ENCODE data around the gene UNC13B. TPM values are rescaled to one million over a fixed set of nuclear protein-coding genes. Genes with fewer than 3 reads are reported as not detected.
"Not testable (repeated sequence)": the region's sequence is repeated elsewhere in the genome, so short reads cannot be mapped to it uniquely, and the experiment has no call there.

The UNC13B gene
- total RNA-seq, 2 donors from 2014 or later, result 20.2 to 29.3 TPM

DNA sequence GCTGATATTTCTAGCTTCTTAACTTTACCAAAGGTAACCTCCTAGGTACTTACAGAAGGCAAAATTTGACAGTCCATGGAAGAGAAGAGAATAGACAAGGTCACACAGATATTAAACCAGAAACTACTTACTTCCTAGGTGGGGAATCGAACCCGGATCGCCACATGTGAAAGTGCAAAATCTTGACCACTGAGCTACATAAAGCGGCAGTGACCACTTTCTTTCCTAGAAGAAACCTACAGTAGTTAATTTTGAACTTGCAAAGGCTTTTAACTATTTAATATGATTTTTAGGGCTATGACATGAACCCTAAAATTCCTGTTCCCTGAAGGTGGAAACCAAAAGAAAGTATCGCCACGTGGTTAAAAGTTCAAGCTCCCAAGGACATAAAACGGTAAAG is 25.8 kb upstream of the UNC13B start:
- Histone ChIP-seq H3K27ac (no peak overlapping the region), H3K4me1 (peaks cover 7% of the 10 kb centered on the region), H3K4me3 (no peak overlapping the region), H3K27me3 (no peaks in the 10 kb centered on the region), H3K36me3 (replicated peaks in 1 of 2; ENCODE audit: insufficient read depth in 1 of 2, low read depth in 2 of 2) (no peaks in the 10 kb centered on the region), H3K9me3 (peaks cover 0 to 3% (median 0%) of the 10 kb centered on the region in 3 donors)
- WGBS, 2 donors, result 81 to 88% methylated on average over 7 of the region's 7 CpGs
- ATAC-seq, result no peak
- DNase-seq, result no peak
- intact Hi-C loops (cut with DNase I), result no loop called here
- no peak for TF ChIP-seq POLR2A (IDR thresholded peaks at IDR 0.05)
- TF ChIP-seq, protein P1, sequence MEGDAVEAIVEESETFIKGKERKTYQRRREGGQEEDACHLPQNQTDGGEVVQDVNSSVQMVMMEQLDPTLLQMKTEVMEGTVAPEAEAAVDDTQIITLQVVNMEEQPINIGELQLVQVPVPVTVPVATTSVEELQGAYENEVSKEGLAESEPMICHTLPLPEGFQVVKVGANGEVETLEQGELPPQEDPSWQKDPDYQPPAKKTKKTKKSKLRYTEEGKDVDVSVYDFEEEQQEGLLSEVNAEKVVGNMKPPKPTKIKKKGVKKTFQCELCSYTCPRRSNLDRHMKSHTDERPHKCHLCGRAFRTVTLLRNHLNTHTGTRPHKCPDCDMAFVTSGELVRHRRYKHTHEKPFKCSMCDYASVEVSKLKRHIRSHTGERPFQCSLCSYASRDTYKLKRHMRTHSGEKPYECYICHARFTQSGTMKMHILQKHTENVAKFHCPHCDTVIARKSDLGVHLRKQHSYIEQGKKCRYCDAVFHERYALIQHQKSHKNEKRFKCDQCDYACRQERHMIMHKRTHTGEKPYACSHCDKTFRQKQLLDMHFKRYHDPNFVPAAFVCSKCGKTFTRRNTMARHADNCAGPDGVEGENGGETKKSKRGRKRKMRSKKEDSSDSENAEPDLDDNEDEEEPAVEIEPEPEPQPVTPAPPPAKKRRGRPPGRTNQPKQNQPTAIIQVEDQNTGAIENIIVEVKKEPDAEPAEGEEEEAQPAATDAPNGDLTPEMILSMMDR (IDR thresholded peaks at IDR 0.05), result no peak

DNA sequence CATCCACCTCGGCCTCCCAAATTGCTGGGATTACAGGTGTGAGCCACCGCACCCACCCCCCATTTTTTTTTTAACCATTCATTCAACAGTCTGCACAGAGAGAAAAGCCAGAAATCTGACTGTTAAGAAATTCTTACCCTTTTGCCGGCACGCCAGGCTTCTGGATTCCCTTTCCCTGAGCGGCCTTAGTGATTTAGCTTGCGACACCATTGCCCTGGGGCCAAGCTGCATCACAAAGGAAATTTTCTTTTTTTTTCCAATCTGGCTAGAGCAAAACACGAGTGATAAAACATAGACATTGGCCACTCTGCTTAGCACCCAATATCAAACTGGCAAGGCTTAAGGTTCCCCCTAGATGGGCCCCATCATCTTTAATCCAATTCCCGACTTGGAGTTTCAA is 24.9 kb upstream of the UNC13B start:
- ATAC-seq, result no peak
- WGBS, 2 donors, result 81% methylated on average over 8 of the region's 8 CpGs
- no peaks in the 10 kb centered on the region for H3K27me3 ChIP-seq
- no peak for TF ChIP-seq POLR2A (IDR thresholded peaks at IDR 0.05)
- H3K4me1 ChIP-seq, result peaks cover 7% of the 10 kb centered on the region
- H3K36me3 ChIP-seq (replicated peaks in 1 of 2; ENCODE audit: insufficient read depth in 1 of 2, low read depth in 2 of 2), result no peaks in the 10 kb centered on the region
- H3K9me3 ChIP-seq, result peaks cover 0 to 10% (median 0%) of the 10 kb centered on the region in 3 donors
- intact Hi-C loops (cut with DNase I), result no loop called here
- H3K4me3 ChIP-seq, result no peak overlapping the region
- no peak overlapping the region for H3K27ac ChIP-seq
- DNase-seq, result no peak

DNA sequence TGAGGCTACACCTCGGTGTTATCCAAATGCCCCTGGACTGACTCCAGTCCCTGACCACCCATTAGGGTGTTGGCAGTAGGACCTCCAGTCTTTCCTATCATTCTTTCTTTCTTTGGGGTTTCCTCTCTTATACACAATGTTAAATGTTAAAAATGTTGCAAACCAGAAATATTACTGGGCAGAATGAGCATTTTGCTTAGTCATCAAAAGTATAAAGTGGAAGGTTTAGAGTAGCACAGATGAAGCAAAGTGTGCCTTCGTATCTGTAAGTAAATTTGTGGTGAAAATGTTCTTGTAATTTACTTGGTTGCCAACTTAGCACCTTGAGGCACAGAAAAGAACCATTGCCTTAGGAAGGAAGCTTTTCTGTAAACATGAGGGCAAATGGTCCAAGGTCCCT is 21.7 kb upstream of the UNC13B start:
- DNase-seq, result no peak
- Histone ChIP-seq H3K4me1 (no peaks in the 10 kb centered on the region), H3K4me3 (no peak overlapping the region), H3K27ac (no peak overlapping the region), H3K36me3 (replicated peaks in 1 of 2; ENCODE audit: insufficient read depth in 1 of 2, low read depth in 2 of 2) (no peaks in the 10 kb centered on the region), H3K27me3 (no peaks in the 10 kb centered on the region), H3K9me3 (peaks cover 0 to 21% (median 0%) of the 10 kb centered on the region in 3 donors)
- WGBS, 2 donors, result 90 to 97% methylated on average over 2 of the region's 2 CpGs
- intact Hi-C loops (cut with DNase I), result no loop called here
- no peak for ATAC-seq
- TF ChIP-seq, protein P1 (IDR thresholded peaks at IDR 0.05), result no peak
- no peak for TF ChIP-seq POLR2A (IDR thresholded peaks at IDR 0.05)

DNA sequence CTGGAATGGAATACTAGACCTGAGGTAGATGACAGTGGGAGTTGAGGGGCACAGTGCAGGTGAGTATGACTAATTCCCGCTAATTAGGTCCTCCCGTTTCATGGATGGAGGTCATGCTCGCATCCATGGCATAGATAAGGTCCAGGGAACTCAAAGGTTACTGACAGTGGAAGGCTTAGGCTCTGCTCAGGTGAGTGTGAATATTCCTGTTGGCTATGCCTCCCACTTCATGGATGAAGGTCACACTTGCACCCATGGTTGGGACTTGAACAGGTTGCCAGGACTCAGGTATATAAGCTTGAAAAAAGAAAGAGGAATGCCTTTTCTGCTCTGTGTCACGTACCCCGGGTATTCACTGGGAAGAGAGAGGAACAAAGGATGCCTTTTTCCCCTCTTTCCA is 19.8 kb upstream of the UNC13B start:
- no peak overlapping the region for H3K4me3 ChIP-seq
- no peaks in the 10 kb centered on the region for H3K27me3 ChIP-seq
- ATAC-seq (no peak), DNase-seq (no peak)
- no peaks in the 10 kb centered on the region for H3K4me1 ChIP-seq
- intact Hi-C loops (cut with DNase I), result no loop called here
- no peak for TF ChIP-seq POLR2A (IDR thresholded peaks at IDR 0.05)
- TF ChIP-seq, protein P1 (IDR thresholded peaks at IDR 0.05), result no peak
- H3K27ac ChIP-seq, result no peak overlapping the region
- no peaks in the 10 kb centered on the region for H3K36me3 ChIP-seq (replicated peaks in 1 of 2; ENCODE audit: insufficient read depth in 1 of 2, low read depth in 2 of 2)
- WGBS, 2 donors, result 84 to 88% methylated on average over 5 of the region's 5 CpGs
- H3K9me3 ChIP-seq, result peaks cover 0 to 21% (median 0%) of the 10 kb centered on the region in 3 donors

DNA sequence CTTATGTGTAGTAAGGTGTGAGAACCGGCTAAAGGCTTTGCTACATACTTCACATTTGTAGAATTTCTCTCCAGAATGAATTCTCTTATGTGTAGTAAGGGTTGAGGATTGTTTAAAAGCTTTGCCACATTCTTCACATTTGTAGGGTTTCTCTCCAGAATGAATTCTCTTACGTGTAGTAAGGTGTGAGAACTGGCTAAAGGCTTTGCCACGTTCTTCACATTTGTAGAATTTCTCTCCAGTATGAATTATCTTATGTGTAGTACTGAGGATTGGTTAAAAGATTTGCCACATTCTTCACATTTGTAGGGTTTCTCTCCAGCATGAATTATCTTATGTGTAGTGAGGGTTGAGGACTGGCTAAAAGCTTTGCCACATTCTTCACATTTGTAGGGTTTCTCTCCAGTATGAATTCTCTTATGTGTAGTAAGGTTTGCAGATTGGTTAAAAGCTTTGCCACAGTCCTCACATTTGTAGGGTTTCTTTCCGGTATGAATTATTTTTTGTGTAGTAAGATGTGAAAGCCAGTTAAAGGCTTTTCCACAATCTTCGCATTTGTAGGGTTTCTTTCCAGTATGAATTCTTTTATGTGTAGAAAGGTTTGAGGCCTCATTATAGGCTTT is 13.8 kb upstream of the UNC13B start:
- WGBS, 2 donors, result 62 to 73% methylated on average over 5 of the region's 5 CpGs
- ATAC-seq; H3K4me1 ChIP-seq; DNase-seq; H3K9me3 ChIP-seq; H3K36me3 ChIP-seq (replicated peaks in 1 of 2; ENCODE audit: insufficient read depth in 1 of 2, low read depth in 2 of 2); H3K27me3 ChIP-seq; H3K4me3 ChIP-seq; intact Hi-C loops (cut with DNase I); H3K27ac ChIP-seq: not testable (repeated sequence)

DNA sequence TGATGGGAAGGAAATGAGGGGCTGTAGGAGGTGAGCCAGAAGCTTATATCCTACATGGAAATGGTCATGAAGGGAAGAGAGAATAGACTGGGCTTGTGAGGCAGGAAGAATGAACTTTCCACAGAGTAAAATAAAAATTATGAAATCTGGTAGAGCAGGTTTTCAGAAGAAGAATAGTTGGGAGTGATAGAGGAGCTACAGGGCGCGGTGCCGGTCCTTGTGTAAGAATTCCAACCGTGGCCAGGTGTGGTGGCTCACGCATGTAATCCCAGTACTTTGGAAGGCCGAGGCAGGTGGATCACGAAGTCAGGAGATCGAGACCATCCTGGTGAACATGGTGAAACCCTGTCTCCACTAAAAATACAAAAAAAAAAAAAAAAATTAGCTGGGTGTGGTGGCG is 8.9 kb upstream of the UNC13B start:
- Histone ChIP-seq H3K27ac (no peak overlapping the region), H3K27me3 (no peaks in the 10 kb centered on the region), H3K4me1 (no peaks in the 10 kb centered on the region), H3K9me3 (peaks cover 0 to 5% (median 0%) of the 10 kb centered on the region in 3 donors), H3K4me3 (no peak overlapping the region), H3K36me3 (replicated peaks in 1 of 2; ENCODE audit: insufficient read depth in 1 of 2, low read depth in 2 of 2) (no peaks in the 10 kb centered on the region)
- TF ChIP-seq, protein P1 (IDR thresholded peaks at IDR 0.05), result no peak
- TF ChIP-seq POLR2A (IDR thresholded peaks at IDR 0.05), result no peak
- ATAC-seq, result no peak
- DNase-seq, result no peak
- intact Hi-C loops (cut with DNase I), result no loop called here
- 70 to 72% methylated on average over 9 of the region's 9 CpGs for WGBS, 2 donors

Measured in body of pancreas (tissue), 4 donors.